GM10847 (cell line): ENCODE results near the gene MNX1.
A peak's percentile ranks its signal among the peaks of the same experiment; 100 is the strongest.

Experiments used
- POLR2A ChIP-seq: IDR thresholded peaks from 2 replicates; pipeline ENCODE4 v1.6.1; 2011; ENCODE audit not compliant: insufficient read length; ENCODE audit errors: extremely low read depth

The MNX1 gene

DNA sequence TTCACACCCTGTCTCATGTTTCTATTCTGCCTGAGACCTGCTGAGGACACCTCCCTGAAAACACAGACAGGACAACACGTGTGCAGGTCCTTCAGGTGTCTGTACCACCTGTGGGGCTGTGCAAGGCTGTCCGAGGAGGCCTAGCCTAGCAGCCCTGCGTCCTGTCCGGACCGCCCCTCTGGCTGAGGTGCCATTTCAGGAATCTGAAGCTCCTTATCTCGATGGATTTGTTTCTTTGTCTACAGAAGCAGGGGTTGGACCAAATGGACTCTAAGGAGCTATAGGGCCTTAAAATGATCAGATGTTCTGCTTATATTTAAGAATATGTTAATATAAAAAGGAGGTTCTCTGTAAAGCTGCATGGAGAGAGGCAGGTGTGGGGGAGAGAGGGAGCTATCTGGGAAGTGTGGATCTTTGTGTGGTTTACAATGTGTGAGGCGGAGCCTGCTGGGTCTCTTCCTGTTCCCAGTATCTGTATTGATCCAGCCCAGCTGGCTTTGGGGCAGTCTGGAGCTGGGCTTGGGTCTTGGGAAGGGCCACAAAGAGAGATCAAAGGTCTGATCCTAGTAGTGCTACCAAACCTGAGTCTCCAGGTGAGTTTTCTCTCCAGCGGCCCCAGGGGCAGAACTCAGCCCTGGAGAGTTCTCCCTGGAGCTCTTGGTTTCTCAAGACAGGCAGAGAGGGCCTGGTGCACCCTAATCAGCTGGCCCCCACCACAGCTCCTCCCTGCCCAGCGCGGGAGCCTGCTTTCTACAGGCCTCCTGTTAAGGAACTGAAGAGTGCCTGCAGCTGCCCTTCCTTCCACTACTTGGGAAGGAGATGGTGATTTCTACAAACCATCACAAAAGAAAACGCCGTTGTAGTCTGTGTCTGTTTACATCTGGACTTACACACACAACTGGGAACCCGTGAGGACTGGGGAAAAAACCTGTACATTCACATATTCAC lies 3.4 kb upstream of the MNX1 start:
- TF ChIP-seq POLR2A, result no peak

DNA sequence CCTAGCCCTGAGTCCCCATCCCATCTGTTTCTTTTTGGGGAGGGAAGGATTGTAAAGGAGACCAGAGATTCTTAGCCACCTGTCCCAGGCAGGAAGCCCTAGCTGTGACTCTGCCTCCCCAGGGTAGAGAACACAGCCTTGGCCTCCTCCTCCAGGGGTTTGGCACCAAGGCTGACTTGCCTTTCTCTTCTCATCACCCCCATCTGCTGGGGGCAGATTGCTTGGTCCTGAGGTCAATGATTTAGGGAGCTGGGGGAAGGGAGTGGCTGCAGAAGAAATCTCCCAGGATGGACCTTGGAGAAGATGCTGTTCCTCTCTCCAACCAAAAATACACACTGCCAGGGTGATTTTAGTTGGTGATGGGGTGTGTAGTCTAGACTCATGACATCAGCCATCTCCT lies 2.6 kb upstream of the MNX1 start:
- no peak for TF ChIP-seq POLR2A

DNA sequence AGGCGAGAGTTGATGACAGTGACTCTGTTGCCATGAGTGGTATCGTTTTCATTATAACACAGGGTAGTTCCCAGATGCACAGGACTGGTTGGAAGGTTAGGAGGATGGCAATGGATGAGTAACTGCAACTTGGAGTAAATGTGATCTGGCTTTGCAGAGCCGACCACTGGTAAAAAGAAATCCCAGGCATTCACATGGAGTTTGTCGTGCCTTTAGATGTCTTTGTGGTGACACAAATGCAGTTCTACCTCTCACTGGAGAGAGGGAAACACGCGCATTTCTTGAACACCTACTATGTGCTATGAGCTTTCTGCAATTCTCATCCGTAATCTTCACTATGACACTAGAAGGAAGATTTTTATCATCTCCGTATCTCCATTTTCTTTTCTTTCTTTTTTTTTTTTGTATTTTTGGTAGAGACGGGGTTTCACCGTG lies 1.7 kb upstream of the MNX1 start:
- no peak for TF ChIP-seq POLR2A

DNA sequence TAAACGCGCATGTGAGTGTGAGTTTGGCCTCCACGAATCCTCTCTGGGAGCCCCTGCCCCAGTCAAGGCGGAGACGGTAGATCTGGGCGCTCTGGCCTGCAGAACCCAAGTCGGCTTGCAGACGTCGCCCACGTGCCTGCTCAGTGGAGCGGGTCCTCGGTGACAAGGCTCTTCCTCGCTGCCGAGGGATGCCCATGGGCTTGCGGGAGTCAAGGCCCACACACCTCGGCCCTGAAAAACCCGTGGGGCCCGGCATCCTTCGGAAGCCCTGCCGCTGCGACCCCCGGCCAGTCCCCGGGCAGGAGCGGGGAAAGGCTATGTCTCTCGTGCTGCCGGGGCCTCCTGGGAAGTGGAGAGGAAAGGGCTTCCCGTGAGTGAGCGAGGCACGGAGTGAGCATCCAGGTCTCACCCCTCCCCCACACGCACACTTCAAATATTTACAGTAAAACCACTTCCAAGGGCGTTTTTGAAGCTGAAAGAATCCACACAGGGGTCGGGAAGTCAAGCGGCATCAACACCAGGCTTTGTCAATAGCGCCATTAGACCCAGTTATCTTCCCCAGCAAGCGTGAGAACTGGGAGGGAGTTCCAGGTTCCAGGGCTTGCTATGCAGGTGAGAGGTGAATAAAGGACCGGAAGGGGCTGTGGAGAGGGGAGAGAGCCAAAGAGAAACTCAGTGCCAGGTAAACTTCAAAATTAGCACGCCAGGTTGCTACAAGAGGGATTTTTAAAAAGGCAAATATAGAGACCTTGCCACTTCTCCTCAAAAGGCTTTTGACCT lies 1.1 kb upstream of the MNX1 start:
- TF ChIP-seq POLR2A, result no peak

DNA sequence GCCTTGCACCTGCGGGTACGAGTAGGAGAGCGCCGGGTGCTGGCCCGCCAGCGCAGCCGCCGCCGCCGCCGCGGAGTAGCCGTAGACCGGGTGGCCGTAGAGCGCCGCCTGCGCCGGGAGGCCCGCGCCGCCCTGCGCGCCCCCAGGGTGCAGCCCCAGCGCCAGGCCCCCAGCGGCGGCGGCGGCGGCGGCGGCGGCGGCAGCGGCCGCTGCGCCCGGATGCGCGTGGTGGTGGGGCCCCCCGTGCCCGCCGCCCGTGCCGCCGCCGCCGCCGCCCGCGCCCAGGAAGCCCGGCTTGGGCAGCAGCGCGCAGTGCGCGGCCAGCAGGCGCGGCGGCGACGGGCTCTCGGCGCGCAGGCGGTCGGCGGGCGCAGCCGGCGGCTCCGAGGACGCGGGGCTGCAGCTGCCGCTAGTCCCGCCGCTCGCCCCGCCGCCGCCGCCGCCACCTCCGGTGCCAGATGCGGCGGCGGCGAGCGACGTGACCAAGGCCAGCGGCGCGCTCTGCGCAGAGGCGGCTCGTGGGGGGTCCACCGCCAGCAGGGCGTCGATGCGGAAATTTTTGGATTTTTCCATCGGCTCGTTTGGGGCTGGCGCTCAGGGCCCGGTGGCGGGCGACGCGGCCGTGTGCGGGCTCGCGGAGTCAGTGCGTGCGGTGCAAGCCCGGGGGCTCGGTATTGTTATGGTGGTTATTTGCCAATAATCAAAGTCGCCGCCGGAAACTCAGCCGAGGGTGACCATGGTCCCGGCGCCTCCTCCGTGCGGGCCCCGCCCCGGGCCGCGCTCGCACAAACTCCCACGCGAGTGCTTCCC lies 480 bp downstream of the MNX1 start:
- no peak for TF ChIP-seq POLR2A

DNA sequence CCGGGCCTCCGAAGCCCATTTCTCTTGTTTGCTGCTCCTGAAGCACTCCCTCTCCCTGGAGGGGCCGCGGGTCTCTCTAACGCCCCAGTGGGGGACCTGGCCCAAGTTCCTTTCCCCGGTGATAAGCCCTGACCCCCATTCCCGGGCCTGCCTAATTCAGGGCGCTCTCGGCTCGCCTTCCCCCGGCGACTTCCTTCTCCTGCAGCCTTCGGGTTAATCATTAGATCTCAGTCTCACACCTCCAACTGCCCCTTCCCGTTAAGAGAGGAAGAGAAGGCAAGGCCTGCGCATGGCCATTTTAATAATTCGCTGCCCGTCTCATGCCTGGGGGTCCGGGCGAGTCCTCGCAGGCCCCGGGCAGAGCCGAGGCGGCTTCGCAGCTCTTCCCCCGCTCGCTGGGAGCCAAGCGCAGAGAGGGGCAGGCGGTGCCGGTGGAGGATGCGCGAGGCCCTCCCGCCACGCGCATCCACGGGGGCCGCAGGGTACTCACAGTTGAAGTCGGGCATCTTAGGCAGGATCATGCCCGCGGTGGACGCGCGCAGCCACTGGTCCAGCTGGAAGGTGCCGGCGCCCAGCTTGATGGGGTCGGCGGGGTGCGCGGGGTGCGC lies 1.2 kb downstream of the MNX1 start:
- peak; percentile 14 for TF ChIP-seq POLR2A

DNA sequence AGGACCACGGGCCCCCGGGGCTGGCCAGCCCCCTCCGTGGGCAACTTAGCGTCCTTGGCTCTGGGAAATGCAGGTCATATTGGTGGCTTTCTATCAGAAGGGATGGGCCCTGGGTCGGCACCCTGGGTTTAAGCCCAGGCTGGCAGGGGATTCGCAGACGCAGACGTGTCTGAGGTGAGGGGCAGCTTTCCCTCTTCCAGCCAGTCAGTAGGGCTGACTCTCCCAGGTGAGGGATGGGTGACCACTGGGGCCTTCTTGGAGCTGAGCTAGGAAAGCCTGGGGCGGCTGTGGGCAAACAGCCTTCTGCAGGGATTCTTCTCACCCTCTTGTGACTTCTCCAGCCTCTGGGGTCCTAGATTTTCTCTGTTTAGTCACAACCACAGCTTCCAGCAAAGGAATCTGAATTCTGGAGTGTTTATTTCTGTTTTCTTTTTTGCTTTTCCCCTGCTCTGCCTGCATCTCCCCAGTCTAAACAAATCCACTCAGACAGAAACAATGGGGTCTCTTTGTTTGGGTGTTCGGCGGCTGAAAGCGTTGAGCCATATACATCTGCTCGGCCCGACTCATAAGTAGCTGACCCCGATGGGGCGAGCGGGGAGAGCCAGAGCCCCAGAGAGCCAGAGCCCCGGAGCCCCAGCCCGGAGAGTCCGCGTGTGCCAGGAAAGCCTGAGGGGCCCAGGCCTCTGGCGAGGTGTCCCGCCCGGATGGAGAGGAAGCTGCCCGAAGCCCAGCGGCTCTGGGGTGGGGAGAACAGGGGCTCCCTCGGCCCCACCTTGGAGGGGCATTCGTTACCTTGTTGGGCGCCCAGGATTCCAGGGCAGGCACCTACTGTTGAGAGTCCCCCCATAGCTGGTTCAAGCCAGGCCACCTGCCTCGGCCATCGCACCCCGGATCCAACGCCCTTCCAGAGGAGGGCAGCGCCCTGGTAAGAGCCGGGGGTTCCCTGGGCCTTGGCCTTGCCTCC lies 2.0 kb downstream of the MNX1 start:
- TF ChIP-seq POLR2A, result no peak

DNA sequence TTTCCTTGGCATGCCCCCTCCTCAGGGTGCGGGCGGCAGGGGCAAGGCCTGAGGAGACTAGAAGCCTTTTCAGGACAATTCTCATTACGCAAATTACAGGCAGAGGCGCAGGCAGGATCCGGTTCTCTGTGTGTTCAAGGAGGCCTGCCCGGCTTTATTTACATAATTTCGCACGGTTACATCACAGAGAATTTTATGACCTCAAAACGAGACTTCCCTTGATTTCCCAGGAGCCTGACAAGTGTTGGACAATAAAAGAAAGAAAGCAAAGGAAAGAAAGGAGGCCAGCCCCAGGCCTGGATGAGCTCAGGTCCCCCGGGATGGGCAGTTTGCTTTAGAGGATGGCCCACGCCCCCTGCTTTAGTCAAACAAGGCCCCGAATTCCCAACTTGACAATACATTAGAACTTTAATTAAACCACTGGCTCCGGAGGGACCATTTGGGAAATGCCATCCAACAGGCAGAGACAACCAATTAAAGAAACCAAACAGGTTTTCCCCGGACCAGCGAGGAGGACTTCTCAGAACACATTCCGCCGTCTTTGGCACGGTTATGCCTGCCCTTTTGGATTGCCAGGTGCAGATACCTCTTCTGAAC lies 2.9 kb downstream of the MNX1 start:
- no peak for TF ChIP-seq POLR2A

DNA sequence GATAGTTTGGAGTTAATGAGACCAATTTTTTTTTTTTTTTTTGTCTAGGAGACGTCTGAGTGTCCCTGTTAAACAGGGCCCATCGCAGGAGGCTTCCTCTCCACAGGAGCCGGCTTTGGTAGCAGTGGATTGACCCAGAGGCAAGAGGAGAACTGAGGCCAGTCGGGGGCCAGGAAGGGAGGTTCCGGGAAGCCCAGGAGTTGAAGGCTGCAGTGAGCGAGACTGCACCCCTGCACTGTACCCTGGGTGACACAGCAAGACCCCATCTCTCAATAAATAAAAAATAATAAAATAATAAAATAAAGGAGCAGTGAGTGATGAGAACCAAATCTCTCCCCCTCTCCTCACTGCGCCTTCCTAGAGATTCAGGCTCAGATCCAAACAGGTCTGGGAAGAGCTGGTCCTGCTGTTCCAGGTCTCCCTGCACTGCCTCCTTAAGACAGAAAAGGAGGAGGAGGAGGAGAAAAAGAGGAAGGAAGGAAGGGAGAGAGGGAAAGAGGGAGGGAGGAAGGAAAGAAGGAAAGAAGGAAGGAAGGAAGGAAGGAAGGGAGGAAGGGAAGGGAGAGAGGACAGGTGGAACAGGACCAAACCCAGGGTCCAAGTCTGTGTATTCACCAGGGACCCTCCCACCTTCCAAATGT lies 3.5 kb downstream of the MNX1 start:
- no peak for TF ChIP-seq POLR2A

DNA sequence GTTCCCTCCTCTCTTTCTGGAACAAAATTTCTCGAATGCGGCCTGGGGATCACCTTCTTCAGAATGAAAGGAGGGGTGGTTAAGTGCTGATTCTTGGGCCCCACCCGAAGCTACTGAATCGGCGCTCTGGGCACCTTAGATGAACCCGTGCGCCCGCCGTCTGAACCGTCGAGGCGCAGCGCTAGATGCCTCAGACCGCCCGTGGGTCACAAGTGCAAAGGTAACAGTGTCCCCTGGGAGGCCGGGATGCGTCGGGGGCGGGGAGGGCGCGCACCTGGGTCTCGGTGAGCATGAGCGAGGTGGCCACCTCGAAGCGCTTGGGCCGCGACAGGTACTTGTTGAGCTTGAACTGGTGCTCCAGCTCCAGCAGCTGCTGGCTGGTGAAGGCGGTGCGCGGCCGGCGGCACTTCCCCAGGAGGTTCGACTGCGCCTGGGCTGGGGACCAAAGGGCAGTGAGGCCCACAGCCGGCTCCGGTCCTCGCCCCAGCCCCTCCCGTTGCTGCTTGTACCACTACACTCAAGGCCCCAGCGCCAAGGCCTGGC lies 4.2 kb downstream of the MNX1 start:
- no peak for TF ChIP-seq POLR2A

DNA sequence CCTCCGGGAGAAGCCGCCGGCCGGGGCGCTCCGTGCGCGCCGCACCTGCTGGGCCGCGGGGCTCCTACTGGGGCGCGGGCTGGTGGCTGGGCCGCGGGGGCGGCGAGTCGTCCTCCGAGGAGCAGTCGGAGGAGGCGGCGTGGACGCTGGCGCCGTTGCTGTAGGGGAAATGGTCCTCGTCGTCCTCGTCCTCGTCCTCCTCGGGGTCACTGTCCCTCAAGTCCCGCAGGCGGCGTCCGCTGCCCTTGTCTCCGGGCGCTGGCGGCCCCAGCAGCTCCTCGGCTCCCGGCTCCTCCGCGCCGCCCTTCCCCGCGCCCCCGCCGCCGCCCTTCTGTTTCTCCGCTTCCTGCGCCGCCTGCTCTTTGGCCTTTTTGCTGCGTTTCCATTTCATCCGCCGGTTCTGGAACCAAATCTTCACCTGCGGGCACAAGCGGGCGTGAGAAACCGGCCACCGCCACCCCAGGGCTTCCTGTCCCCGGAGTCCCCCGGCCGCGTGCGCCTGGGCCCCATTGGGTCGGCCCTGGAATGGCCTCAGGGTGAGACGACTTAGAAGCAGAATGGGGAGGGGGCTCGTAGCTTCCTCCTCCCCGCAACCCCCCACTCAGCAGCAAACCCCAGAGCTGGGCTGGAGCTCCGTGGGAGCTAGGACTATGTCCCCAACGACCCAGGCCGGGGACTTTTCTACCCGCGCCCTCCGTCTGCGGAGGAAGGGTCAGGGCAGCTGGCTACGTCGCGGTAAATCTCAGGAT lies 4.8 kb downstream of the MNX1 start:
- no peak for TF ChIP-seq POLR2A
